ENCODE results near the gene NPAS3.

NPAS3 gene

DNA sequence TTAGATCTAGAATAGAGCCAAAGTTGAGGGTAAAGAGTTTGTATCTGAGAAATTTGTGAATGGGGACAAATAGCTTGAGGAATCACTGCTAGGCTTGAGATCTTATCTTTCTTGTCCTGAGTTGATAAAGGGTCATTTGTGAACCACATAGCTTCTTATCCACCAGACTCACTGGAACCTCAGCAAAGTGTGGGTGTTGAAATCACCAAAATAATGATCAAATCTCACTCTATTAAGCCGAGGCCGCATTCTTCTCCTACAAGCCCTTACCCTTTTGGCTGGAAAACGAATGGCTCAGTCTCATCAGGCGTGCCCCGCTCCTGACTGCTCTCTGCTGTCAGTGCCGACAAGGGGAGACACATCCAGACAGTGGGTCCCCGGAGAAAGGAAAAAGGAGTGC is 771.6 kb downstream of the NPAS3 start:
- Histone ChIP-seq H3K4me1 (ENCODE audit: insufficient read depth, poor library complexity, severe bottlenecking) (no peaks in the 10 kb centered on the region), H3K9me3 (ENCODE audit: severe bottlenecking) (no peaks in the 10 kb centered on the region), H3K27ac (ENCODE audit: poor library complexity, severe bottlenecking) (no peak overlapping the region), H3K27me3 (ENCODE audit: insufficient read depth, poor library complexity, severe bottlenecking) (no peaks in the 10 kb centered on the region), H3K36me3 (ENCODE audit: low read depth) (no peaks in the 10 kb centered on the region), H3K4me3 (ENCODE audit: severe bottlenecking) (no peak overlapping the region)
- ATAC-seq (ENCODE audit: low read depth) (no peak), DNase-seq (ENCODE audit: low spot score) (no peak)
- TF ChIP-seq, protein P1, sequence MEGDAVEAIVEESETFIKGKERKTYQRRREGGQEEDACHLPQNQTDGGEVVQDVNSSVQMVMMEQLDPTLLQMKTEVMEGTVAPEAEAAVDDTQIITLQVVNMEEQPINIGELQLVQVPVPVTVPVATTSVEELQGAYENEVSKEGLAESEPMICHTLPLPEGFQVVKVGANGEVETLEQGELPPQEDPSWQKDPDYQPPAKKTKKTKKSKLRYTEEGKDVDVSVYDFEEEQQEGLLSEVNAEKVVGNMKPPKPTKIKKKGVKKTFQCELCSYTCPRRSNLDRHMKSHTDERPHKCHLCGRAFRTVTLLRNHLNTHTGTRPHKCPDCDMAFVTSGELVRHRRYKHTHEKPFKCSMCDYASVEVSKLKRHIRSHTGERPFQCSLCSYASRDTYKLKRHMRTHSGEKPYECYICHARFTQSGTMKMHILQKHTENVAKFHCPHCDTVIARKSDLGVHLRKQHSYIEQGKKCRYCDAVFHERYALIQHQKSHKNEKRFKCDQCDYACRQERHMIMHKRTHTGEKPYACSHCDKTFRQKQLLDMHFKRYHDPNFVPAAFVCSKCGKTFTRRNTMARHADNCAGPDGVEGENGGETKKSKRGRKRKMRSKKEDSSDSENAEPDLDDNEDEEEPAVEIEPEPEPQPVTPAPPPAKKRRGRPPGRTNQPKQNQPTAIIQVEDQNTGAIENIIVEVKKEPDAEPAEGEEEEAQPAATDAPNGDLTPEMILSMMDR (IDR thresholded peaks at IDR 0.05; ENCODE audit: poor library complexity, severe bottlenecking), result no peak

GRCh38 chr14:33711194-33711593 is 772.5 kb downstream of the NPAS3 start:
- ATAC-seq (ENCODE audit: low read depth) (no peak), DNase-seq (ENCODE audit: low spot score) (no peak)
- Histone ChIP-seq H3K4me1 (ENCODE audit: insufficient read depth, poor library complexity, severe bottlenecking) (no peaks in the 10 kb centered on the region), H3K27ac (ENCODE audit: poor library complexity, severe bottlenecking) (no peak overlapping the region), H3K4me3 (ENCODE audit: severe bottlenecking) (no peak overlapping the region), H3K9me3 (ENCODE audit: severe bottlenecking) (no peaks in the 10 kb centered on the region), H3K36me3 (ENCODE audit: low read depth) (no peaks in the 10 kb centered on the region), H3K27me3 (ENCODE audit: insufficient read depth, poor library complexity, severe bottlenecking) (no peaks in the 10 kb centered on the region)
- TF ChIP-seq, protein P1 (IDR thresholded peaks at IDR 0.05; ENCODE audit: poor library complexity, severe bottlenecking), result no peak

GRCh38 chr14:33711811-33712216 is 773.1 kb downstream of the NPAS3 start:
- no peaks in the 10 kb centered on the region for H3K4me1 ChIP-seq (ENCODE audit: insufficient read depth, poor library complexity, severe bottlenecking)
- no peaks in the 10 kb centered on the region for H3K27me3 ChIP-seq (ENCODE audit: insufficient read depth, poor library complexity, severe bottlenecking)
- ATAC-seq (ENCODE audit: low read depth) (no peak), DNase-seq (ENCODE audit: low spot score) (no peak)
- H3K27ac ChIP-seq (ENCODE audit: poor library complexity, severe bottlenecking), result no peak overlapping the region
- no peaks in the 10 kb centered on the region for H3K9me3 ChIP-seq (ENCODE audit: severe bottlenecking)
- H3K4me3 ChIP-seq (ENCODE audit: severe bottlenecking), result no peak overlapping the region
- TF ChIP-seq, protein P1 (IDR thresholded peaks at IDR 0.05; ENCODE audit: poor library complexity, severe bottlenecking), result no peak
- no peaks in the 10 kb centered on the region for H3K36me3 ChIP-seq (ENCODE audit: low read depth)

GRCh38 chr14:33714527-33715226 is 776.0 kb downstream of the NPAS3 start:
- TF ChIP-seq, protein P1 (IDR thresholded peaks at IDR 0.05; ENCODE audit: poor library complexity, severe bottlenecking), result no peak
- H3K4me1 ChIP-seq (ENCODE audit: insufficient read depth, poor library complexity, severe bottlenecking), result no peaks in the 10 kb centered on the region
- H3K4me3 ChIP-seq (ENCODE audit: severe bottlenecking), result no peak overlapping the region
- no peaks in the 10 kb centered on the region for H3K36me3 ChIP-seq (ENCODE audit: low read depth)
- DNase-seq (ENCODE audit: low spot score) (no peak), ATAC-seq (ENCODE audit: low read depth) (no peak)
- H3K9me3 ChIP-seq (ENCODE audit: severe bottlenecking), result no peaks in the 10 kb centered on the region
- no peaks in the 10 kb centered on the region for H3K27me3 ChIP-seq (ENCODE audit: insufficient read depth, poor library complexity, severe bottlenecking)
- no peak overlapping the region for H3K27ac ChIP-seq (ENCODE audit: poor library complexity, severe bottlenecking)

GRCh38 chr14:33715227-33715528 is 776.5 kb downstream of the NPAS3 start:
- H3K36me3 ChIP-seq (ENCODE audit: low read depth), result no peaks in the 10 kb centered on the region
- H3K4me1 ChIP-seq (ENCODE audit: insufficient read depth, poor library complexity, severe bottlenecking), result no peaks in the 10 kb centered on the region
- no peak overlapping the region for H3K27ac ChIP-seq (ENCODE audit: poor library complexity, severe bottlenecking)
- H3K9me3 ChIP-seq (ENCODE audit: severe bottlenecking), result no peaks in the 10 kb centered on the region
- no peak for ATAC-seq (ENCODE audit: low read depth)
- no peaks in the 10 kb centered on the region for H3K27me3 ChIP-seq (ENCODE audit: insufficient read depth, poor library complexity, severe bottlenecking)
- TF ChIP-seq, protein P1 (IDR thresholded peaks at IDR 0.05; ENCODE audit: poor library complexity, severe bottlenecking), result no peak
- no peak overlapping the region for H3K4me3 ChIP-seq (ENCODE audit: severe bottlenecking)
- no peak for DNase-seq (ENCODE audit: low spot score)
